Activated naive CD8-positive, alpha-beta T cell treated with anti-CD3 and anti-CD28 coated beads, Interleukin-2, amount 50 U/mL, for 16 hours (primary cell): ENCODE results near the gene TMCC3.
"Not testable (repeated sequence)": the region's sequence is repeated elsewhere in the genome, so short reads cannot be mapped to it uniquely, and the experiment has no call there.

Experiments
- DNase-seq: peaks from one replicate; pipeline ENCODE4 v3.0.0-alpha.2; 2020; ENCODE audit warnings: low read depth, low spot score

Gene TMCC3, protein sequence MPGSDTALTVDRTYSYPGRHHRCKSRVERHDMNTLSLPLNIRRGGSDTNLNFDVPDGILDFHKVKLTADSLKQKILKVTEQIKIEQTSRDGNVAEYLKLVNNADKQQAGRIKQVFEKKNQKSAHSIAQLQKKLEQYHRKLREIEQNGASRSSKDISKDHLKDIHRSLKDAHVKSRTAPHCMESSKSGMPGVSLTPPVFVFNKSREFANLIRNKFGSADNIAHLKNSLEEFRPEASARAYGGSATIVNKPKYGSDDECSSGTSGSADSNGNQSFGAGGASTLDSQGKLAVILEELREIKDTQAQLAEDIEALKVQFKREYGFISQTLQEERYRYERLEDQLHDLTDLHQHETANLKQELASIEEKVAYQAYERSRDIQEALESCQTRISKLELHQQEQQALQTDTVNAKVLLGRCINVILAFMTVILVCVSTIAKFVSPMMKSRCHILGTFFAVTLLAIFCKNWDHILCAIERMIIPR

DNA sequence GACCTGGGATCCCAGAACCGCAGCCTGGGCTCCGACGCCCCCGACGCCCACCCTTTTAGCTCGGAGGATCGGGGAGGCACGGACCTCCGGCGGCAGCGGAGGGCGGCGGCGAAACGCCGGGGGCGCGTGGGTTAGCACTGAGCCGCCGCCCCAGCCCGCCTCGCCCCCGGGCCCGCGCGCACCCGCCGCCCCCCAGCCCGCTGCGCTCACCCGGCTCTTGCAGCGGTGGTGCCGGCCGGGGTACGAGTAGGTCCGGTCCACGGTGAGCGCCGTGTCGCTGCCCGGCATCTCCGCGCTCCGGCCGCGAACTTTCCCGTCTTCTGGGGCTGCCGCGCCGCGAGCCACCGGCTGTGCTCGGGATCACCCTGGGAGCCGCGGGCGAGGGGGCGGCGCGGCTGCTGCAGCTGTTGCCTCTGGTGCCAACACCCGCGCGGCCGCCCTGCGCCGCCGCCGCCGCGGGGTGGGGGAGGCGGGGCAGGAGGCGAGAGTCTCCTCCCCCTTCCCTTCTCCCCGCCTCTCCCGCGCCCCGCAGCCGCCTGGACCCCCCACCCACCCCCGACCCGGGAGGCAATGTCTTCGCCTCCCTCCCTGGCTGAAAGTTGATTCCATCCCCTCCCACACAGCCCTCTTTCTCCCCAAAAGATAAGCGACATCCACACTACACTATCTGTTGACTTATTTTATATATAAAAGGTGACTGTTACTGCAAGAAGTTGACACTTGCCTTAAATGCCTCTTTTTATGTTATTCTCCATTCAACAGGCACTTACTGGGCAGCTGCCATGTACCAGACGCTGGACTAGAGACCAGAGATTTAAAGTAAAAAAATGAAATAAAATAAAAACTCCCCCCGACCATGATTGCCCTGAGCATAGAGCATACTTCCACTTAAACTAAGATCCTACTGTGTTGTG lies at the start of gene TMCC3:
TSS of gene TMCC3 (minus strand) at position 415 of the 914 bp plus-strand sequence. CDS start at position 288, 127 bp downstream.
- no peak for DNase-seq

GRCh38 chr12:94699801-94700200 lies 49.4 kb upstream of the TMCC3 start:
- DNase-seq: no peak

GRCh38 chr12:94698578-94698977 lies 48.2 kb upstream of the TMCC3 start:
- no peak for DNase-seq

DNA sequence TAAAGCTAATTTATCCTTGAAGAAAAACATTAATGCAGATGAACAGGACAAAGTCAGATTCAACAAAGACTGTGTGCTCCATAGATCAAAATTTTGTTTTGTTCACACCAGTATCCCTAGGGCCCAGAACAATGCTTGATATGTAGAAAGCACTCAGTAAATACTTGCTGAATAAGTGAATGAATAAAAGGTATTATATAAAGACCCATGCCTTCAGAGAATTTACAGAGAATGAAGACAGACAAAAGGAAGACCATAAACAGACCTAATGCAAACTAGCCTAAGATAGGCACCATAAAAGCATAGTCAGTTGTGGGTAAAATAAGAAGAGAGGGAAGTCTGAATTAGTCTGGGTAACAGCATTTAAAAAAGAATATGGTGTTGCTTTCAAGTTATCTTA lies 47.3 kb upstream of the TMCC3 start:
- DNase-seq: no peak

GRCh38 chr12:94694732-94695131 lies 44.4 kb upstream of the TMCC3 start:
- DNase-seq: no peak

DNA sequence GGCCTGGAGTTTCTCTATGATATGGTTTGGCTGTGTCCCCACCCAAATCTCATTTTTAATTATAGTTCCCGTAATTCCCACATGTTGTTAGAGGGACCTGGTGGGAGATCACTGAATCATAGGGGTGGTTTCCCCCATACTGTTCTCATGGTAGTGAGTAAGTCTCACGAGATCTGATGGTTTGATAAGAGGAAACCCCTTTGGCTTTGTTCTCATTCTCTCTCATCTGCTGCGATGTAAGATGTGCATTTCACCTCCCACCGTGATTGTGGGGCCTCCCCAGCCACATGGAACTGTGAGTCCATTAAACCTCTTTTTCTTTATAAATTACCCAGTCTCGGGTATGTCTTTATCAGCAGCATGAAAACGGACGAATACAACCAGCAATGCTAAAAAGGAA lies 42.5 kb upstream of the TMCC3 start:
- not testable (repeated sequence) for DNase-seq

DNA sequence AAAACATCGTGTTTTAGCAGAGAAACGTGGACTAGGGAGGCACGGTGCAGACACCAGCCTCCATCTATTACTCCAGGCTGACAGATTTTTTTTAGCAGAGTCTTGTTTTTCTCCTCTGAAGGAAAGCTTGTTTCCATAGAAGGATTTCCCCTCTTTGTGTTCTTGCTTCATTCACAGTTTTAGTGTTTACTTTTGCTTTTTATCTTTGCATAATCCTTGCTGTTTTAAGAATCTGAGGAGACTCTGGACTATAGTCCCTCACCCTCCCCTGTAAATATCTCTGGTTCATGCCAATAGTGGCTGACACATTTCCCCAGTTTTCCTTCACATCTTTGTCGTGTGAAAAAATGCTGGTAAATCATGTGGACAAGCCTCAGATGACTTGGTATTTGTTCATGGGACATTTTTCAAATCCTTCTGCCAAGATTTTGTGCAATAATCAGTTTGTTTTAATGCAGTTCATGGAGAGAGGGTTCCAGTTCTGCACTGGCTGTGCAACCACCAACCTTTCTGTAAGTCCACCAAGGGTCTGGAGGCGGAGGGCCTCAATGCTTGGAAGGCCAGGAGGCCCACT lies 39.9 kb upstream of the TMCC3 start:
- DNase-seq: no peak

- DNase-seq: no peak
Observed at GRCh38 chr12:94689646-94690036, 39.3 kb upstream of the TMCC3 start.

DNA sequence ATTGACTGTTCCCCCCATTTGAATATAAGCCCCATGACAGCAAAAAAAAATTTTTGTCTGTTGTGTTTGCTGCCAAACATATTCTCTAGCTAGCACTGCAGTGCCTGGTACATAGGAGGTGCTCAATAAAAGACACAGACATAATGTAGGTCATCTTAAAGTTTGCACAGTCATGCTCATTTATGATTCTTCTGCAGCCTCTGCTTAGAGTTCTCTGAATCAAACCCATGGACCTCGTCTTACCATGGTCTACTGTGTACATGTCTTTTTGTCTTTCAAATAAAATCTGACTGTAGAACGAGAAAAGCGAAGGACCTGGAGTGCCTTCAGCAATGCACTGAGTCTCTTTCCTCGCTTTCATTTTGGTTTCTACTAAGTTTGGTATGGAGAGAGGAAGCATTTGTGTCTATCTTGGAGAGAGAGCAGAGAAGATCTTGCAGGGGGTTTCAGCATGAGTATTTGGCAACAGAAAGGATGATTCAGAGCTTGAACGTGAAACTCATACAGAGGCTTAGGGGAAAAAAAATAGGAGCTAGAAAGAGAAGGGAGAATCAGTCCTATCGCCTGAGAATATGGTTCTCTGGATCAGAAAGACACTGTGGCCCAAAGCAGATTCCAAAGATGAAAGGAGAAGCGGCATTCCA lies 38.8 kb upstream of the TMCC3 start:
- DNase-seq: no peak

DNA sequence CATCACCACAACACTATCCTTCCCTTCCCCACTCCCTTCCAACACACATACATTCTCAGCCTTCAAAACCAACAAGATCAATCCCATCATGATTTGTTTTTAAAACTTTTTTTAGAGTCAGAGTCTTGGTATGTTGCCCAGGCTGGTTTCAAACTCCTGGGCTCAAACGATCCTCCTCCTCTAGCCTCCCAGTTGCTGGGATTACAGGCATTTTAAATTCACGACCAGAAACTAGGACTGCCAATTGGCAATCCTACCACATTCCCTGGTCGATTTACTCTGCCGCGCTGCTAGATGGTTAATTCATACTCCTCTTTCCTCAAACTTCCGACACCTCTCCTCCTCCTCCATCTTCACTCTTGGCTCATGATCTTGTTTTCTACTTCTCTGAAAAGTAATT lies 37.5 kb upstream of the TMCC3 start:
- DNase-seq: no peak

GRCh38 chr12:94686834-94687628 lies 36.7 kb upstream of the TMCC3 start:
- no peak for DNase-seq

GRCh38 chr12:94684416-94685142 lies 34.2 kb upstream of the TMCC3 start:
- DNase-seq: no peak

GRCh38 chr12:94679554-94680195 lies 29.3 kb upstream of the TMCC3 start:
- DNase-seq: no peak

GRCh38 chr12:94678849-94679248 lies 28.5 kb upstream of the TMCC3 start:
- no peak for DNase-seq

DNA sequence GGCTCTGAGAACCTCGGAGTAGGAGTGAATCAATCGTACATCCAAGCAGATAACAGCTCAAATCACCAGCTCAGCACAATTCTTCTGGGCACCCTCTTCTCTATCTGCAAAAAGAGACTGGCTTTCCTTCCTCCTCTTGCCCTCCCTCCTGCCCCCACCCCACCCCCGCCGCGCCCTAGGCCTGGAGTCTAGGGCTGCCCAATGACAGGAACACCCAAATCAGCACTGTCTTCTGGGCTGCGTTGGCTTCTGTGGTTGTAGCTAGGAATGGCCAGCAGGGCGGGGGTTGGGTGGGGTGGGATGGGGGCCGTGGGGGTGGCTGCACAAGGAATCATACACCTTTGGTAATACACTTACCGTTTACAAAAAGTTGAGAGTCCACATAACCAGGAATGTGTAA lies 28.0 kb upstream of the TMCC3 start:
- no peak for DNase-seq

- DNase-seq: no peak
Observed at GRCh38 chr12:94677778-94678177, 27.4 kb upstream of the TMCC3 start.

- no peak for DNase-seq
Observed at GRCh38 chr12:94676922-94677321, 26.6 kb upstream of the TMCC3 start.

- no peak for DNase-seq
Observed at GRCh38 chr12:94676031-94676641, 25.8 kb upstream of the TMCC3 start.

GRCh38 chr12:94674835-94675234 lies 24.5 kb upstream of the TMCC3 start:
- DNase-seq: no peak
